ENCODE results near the gene WDR18.
"Not testable (repeated sequence)": the region's sequence is repeated elsewhere in the genome, so short reads cannot be mapped to it uniquely, and the experiment has no call there.

WDR18 gene

GRCh38 chr19:950352-951066 lies 33.6 kb upstream of the WDR18 start:
- DNase-seq = no peak

DNA sequence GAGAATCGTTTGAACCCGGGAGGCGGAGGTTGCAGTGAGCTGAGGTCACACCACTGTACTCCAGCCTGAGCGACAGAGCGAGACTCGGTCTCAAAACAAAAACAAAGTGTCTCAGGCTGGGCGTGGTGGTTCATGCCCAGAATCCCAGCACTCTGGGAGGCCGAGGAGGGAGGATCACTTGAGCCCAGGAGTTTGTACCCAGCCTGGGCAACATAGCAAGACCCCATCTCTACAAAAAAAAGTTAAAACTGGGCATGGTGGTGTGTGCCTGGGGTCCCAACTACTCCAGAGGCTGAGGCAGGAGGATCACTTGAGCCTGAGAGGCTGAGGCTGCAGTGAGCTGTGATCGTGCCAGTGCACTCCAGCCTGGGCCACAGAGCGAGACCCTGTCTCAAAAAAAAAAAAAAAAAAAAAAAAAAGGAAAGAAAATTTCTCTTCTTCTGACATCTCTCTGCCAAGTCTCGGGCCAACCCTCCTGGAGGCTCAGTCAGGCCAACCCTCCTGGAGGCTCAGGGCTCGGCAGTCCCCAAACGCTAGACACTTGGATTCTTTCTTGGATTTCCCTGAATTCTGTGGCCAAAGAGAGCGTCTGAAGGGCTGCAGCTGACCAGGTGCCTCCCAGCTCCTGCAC lies 32.0 kb upstream of the WDR18 start:
- no peak for DNase-seq

GRCh38 chr19:952680-953444 lies 31.3 kb upstream of the WDR18 start:
- peak in 1 of 2 donors; percentile 13 for DNase-seq

DNA sequence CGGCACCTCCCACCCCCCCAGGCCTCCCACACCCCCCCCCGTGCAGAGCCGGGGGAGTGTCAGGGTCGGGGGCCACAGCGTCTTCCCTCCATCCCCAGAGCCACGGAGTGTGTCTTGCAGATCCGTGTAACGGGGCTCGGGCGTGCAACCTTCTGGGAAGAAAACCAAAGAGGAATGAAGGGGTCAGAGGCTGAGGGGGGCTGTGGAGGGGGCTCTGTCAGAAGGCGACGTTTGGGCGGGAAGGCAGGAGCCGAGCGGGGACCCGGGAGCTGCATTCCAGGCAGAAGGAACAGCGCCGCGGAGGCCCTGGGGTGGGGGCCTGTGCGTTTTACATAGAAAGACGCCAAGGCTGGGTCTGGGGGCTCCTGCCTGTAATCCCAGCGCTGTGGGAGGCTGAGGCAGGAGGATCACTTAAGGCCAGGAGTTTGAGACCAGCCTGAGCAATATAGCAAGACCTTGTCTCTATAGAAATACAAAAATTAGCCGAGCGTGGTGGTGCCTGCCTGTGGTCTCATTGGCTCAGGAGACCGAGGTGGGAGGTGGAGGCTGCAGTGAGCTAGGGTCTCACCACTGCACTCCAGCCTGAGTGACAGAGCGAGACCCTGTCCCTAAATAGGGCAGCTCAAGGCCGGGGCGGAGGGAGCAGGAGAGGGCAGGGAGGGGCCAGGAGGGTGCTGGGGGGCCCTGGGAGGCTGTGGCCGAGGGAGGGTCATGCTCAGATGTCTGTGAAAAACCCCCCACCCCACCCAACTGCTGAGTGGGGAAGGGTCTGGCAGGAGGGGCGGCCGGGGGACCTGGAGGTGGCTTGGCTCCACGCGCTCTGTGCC lies 30.5 kb upstream of the WDR18 start:
- DNase-seq = no peak

DNA sequence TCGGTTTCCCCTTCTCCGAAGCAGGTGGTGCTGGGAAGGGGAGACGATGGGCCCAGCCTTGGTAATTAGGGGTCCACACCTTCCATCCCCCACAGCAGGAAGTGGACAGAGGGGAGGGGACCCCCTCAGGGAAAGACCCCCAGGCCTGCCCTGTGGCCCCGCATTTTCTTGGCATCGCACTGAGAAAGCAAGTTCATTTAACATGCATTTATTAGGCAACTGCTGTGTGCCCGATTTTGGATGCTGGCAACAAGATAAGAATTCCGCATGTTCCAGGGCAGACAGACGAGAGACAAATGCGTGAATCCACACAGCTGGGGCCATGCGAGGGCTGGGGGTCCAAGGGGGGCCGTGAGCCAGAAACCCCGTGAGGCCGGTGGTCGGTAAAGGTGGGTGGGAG lies 29.9 kb upstream of the WDR18 start:
- DNase-seq = no peak

GRCh38 chr19:954672-955494 lies 29.3 kb upstream of the WDR18 start:
- DNase-seq = no peak

- DNase-seq = no peak
These were observed 28.1 kb upstream of the WDR18 start for GRCh38 chr19:955803-956765.

DNA sequence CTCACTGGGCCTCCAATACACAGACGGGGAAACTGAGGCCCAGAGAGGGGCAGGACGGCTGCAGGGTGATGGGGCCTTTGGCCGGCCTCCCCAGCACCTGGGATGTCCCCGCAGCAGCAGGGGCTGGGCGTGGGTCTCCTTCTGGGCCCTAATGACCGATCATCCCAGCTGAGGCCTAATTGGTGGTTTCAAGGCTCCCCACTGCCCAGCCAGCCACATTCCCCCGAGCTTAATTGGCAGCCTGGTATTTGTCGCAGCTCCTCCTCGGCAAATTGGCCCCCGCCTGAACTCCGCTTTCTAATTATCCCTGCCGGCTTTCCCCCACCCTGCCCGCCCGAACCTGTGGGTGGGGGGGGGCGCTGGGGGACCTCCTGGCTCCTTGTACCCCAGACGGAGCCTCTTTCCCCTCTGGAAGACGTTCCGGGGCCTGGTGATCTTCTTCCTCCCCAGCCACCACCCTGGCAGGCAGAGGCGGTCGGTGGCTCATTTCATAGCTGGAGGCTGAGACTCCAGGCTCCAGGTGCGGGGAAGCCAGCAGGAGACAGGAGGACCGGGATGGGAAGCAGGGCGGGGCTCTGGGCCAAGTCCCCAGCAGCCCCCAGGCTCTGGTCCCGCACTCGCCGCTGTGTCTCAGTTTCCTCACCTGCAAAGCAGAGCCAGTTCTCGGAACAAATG lies 27.2 kb upstream of the WDR18 start:
- no peak for DNase-seq

DNA sequence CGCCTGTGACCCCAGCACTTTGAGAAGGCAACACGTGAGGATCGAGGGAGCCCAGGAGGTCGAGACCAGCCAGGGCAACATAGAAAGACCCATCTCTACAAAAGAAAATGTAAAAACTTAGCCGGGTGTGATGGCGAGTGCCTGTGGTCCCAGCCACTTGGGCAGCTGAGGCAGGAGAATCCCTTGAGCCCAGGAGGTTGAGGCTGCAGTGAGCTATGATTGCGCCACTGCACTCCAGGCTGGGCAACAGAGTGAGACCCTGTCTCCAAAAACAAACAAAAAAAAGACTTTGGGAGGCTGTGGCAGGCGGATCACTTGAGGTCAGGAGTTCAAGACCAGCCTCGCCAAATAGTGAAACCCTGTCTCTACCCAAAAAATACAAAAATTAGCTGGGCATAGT lies 26.6 kb upstream of the WDR18 start:
- DNase-seq = not testable (repeated sequence)

GRCh38 chr19:958967-959855 lies 24.9 kb upstream of the WDR18 start:
- DNase-seq = no peak

GRCh38 chr19:960020-960419 lies 24.1 kb upstream of the WDR18 start:
- no peak for DNase-seq

DNA sequence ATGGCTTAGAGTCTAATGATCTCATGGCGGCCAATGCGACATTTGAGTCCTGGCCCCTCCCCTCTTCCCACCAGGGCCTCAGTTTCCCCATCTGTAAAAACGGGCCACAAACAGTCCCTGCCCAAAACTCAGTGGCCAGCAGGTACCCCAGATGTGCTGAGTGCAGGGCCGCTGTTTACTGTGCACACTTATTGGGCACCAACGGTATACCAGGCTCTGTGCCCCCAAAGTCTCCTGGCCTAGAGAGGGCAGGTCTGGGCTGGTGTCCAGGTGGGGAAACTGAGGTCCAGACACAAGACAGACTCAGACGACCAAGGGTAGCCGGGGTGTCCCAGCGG lies 23.6 kb upstream of the WDR18 start:
- no peak for DNase-seq

DNA sequence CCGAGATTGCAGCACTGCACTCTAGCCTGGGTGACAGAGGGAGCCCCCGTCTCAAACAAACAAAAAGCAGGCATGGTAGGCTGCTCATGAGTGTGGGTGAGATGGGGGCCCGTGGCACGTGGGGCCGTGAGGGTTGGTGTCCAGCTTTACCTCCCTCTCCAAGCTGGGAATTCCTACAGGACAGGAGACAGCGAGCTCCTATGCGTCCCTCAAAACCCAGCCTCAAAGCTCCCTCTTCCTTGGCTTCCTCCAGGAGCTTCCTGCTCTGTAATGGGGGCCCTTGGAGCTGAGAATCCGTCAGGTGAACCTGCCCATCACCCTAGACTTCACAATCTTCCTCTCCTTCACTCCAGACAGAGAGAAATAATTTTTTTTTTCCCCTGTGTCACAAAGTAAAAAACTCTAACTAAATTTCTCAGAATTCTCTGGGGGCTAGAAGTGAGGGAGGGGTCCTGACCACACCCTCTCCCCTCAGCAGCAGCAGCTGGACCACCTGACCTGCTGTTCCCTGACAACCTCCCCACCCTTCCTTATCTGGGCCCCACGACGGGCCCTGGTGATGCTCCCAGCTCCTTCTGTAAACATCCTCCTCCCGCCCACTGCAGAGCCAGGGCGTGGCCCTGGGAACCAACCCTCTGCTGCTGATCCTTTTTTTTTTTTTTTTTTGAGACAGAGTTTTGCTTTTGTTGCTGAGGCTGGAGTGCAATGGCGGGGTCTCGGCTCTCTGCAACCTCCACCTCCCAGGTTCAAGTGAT lies 22.1 kb upstream of the WDR18 start:
- no peak for DNase-seq

- no peak for DNase-seq
These were observed 21.3 kb upstream of the WDR18 start for GRCh38 chr19:962683-963400.

GRCh38 chr19:963486-963951 lies 20.6 kb upstream of the WDR18 start:
- DNase-seq = no peak

GRCh38 chr19:964116-964520 lies 20.0 kb upstream of the WDR18 start:
- no peak for DNase-seq

DNA sequence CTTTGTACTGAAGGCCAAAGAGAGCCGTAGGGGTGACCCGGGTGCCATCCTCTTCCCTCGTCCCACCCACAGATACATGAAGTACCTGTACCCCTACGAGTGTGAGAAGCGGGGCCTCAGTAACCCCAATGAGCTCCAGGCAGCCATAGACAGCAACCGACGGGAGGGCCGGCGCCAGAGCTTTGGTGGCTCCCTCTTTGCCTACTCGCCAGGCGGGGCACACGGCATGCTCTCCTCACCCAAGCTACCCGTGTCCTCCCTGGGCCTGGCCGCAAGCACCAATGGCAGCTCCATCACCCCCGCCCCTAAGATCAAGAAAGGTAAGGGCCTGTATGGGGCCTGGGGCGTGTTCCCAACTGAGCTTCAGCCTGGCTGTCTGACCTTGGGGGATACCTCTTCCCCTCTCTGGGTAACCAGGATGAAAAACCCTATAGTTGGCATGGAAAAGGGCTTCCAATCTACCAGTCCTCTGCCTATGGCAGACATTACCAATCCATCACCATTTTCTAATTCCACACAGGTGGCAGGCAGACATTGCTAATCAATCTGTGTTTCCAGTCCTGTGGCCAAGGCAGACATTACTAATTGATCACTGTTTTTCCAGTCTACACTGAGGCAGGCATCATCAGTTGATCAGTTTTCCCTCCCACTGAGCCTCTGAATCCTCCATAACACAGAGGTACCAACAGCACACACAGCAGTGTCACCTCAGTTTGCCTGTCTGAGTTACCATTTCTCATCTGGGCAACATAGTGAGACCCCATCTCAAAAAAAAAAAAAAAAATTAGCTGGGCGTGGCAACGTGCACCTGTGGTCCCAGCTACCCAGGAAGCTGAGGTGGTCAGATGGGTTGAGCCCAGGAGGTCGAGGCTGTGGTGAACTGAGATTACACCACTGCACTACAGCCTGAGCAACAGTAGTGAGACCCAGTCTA lies 19.1 kb upstream of the WDR18 start:
- no peak for DNase-seq
